H1 (cell line): Measurements from ENCODE around the gene AOPEP. TPM values are rescaled to one million over a fixed set of nuclear protein-coding genes. Genes with fewer than 3 reads are reported as not detected.

ENCODE experiments used
- CTCF ChIA-PET: fragments of 300-600 bp; sonication (Branson Sonifier 250); formaldehyde crosslinking; loops from one replicate; lab custom pipeline; 2021; ENCODE audit not compliant: partially characterized antibody; lab: Charles Lee
- POLR2A ChIA-PET: fragments of 300-600 bp; sonication (Branson Sonifier 250); formaldehyde crosslinking; loops from one replicate; lab custom pipeline; 2021; ENCODE audit warnings: inconsistent platforms; ENCODE audit not compliant: partially characterized antibody; lab: Charles Lee
- DNase-seq, 2 experiments: peaks; one replicate each; pipeline versions ENCODE4 v3.0.0 to v3.0.0-alpha.2; 2010 to 2022; ENCODE audit warnings: low spot score in 2 of 2, low read depth in 1 of 2, mixed read lengths in 1 of 2
- FAIRE-seq: peaks from 2 replicates; lab custom pipeline; 2011; peaks lifted over from hg19 to GRCh38; lab: Jason Lieb, UNC
- H2AFZ ChIP-seq: 2 replicates; pipeline ENCODE4 v1.8.1; 2012; ENCODE audit warnings: low read length, inconsistent platforms
- H2AK5ac ChIP-seq: 2 replicates; pipeline ENCODE4 v1.6.1; 2013; ENCODE audit warnings: low read depth, low read length
- H2BK120ac ChIP-seq: replicated peaks from 2 replicates; pipeline ENCODE3; 2013; ENCODE audit warnings: low read depth, low read length, inconsistent platforms
- H2BK12ac ChIP-seq: 2 replicates; pipeline ENCODE4 v1.6.1; 2013; ENCODE audit warnings: low read depth, low read length
- H2BK15ac ChIP-seq: 2 replicates; pipeline ENCODE4 v1.6.1; 2013; ENCODE audit warnings: low read length
- H2BK20ac ChIP-seq: 2 replicates; pipeline ENCODE4 v1.6.1; 2013; ENCODE audit warnings: low read length
- H2BK5ac ChIP-seq: 2 replicates; pipeline ENCODE4 v1.6.1; 2013; ENCODE audit warnings: low read depth, low read length
- H3K14ac ChIP-seq: 2 replicates; pipeline ENCODE4 v1.6.1; 2013; ENCODE audit warnings: inconsistent platforms; ENCODE audit not compliant: insufficient read length
- H3K18ac ChIP-seq: 2 replicates; pipeline ENCODE4 v1.6.1; 2013; ENCODE audit warnings: low read length; ENCODE audit errors: extremely low read depth
- H3K23ac ChIP-seq: 2 replicates; pipeline ENCODE4 v1.6.1; 2013; ENCODE audit warnings: inconsistent platforms; ENCODE audit not compliant: insufficient read length
- H3K23me2 ChIP-seq: 2 replicates; pipeline ENCODE4 v1.6.1; 2013; ENCODE audit warnings: low read depth, low read length
- H3K27ac ChIP-seq: 2 replicates; pipeline ENCODE4 v1.6.1; 2011; ENCODE audit warnings: low read depth, low read length, inconsistent platforms
- H3K27me3 ChIP-seq, 4 experiments: replicated peaks in 1 of 4; 1 replicate in 1 of 4; 2 replicates in 3 of 4; pipeline versions ENCODE4 v1.6.1 to v1.8.1; 2011 to 2013; ENCODE audit warnings: low read length in 3 of 4, mild to moderate bottlenecking in 3 of 4, inconsistent platforms in 2 of 4, mixed read lengths in 2 of 4, moderate library complexity in 1 of 4; ENCODE audit not compliant: control insufficient read depth in 3 of 4, insufficient read depth in 3 of 4; ENCODE audit errors: extremely low read depth in 1 of 4
- H3K36me3 ChIP-seq, 4 experiments: 2 replicates each; pipeline versions ENCODE4 v1.6.1 to v1.8.1; 2011 to 2013; ENCODE audit warnings: mild to moderate bottlenecking in 4 of 4, low read length in 3 of 4, moderate library complexity in 2 of 4, control low read depth in 1 of 4, inconsistent platforms in 1 of 4; ENCODE audit not compliant: insufficient read depth in 4 of 4, control insufficient read depth in 2 of 4
- H3K4ac ChIP-seq: replicated peaks from 2 replicates; pipeline ENCODE3; 2013; ENCODE audit warnings: low read length, low read depth, mixed read lengths, inconsistent platforms; ENCODE audit not compliant: insufficient read length
- H3K4me1 ChIP-seq, 4 experiments: replicated peaks in 1 of 4; 1 replicate in 1 of 4; 2 replicates in 3 of 4; pipeline versions ENCODE4 v1.6.1 to v1.8.1; 2011 to 2013; ENCODE audit warnings: low read length in 3 of 4, inconsistent platforms in 2 of 4, mixed read lengths in 1 of 4; ENCODE audit not compliant: insufficient read depth in 4 of 4, control insufficient read depth in 3 of 4
- H3K4me2 ChIP-seq, 2 experiments: 2 replicates each; pipeline versions ENCODE4 v1.6.1 to v1.8.1; 2011 to 2013; ENCODE audit warnings: low read depth in 2 of 2, low read length in 2 of 2, control low read depth in 1 of 2, inconsistent platforms in 1 of 2, mild to moderate bottlenecking in 1 of 2; ENCODE audit not compliant: insufficient read depth in 1 of 2
- H3K4me3 ChIP-seq, 4 experiments: fragments of 200-600, 300-600 bp in 1 of 4; sonication (generic), shearing (Covaris generic), sonication (Bioruptor Twin) in 1 of 4; 2 replicates each; pipeline versions ENCODE4 v1.5.1 to v1.8.1; 2011 to 2016; ENCODE audit warnings: low read length in 4 of 4, low read depth in 3 of 4, control low read depth in 2 of 4, inconsistent platforms in 2 of 4, mild to moderate bottlenecking in 2 of 4, mixed read lengths in 1 of 4, moderate library complexity in 1 of 4; ENCODE audit not compliant: insufficient read depth in 2 of 4; ENCODE audit errors: extremely low read depth in 1 of 4
- H3K56ac ChIP-seq: replicated peaks from 2 replicates; pipeline ENCODE3; 2013; ENCODE audit warnings: low read depth, mild to moderate bottlenecking, mixed read lengths, low read length, inconsistent platforms; ENCODE audit not compliant: insufficient read length
- H3K79me1 ChIP-seq: 2 replicates; pipeline ENCODE4 v1.6.1; 2013; ENCODE audit warnings: low read depth, low read length, control low read depth
- H3K79me2 ChIP-seq, 2 experiments: 2 replicates each; pipeline versions ENCODE4 v1.6.1 to v1.8.1; 2012 to 2013; ENCODE audit warnings: low read length in 2 of 2, mild to moderate bottlenecking in 2 of 2, inconsistent platforms in 1 of 2; ENCODE audit not compliant: insufficient read depth in 2 of 2, control insufficient read depth in 1 of 2
- H3K9ac ChIP-seq, 4 experiments: replicated peaks in 1 of 4; 1 replicate in 1 of 4; 2 replicates in 3 of 4; pipeline versions ENCODE4 v1.6.1 to v1.8.1; 2011 to 2013; ENCODE audit warnings: low read depth in 3 of 4, low read length in 3 of 4, control low read depth in 2 of 4, mild to moderate bottlenecking in 2 of 4, moderate library complexity in 2 of 4, inconsistent platforms in 1 of 4; ENCODE audit errors: extremely low read depth in 1 of 4
- H3K9me3 ChIP-seq, 2 experiments: 2 replicates each; pipeline versions ENCODE4 v1.6.1 to v1.8.1; 2012 to 2013; ENCODE audit warnings: mild to moderate bottlenecking in 2 of 2, moderate library complexity in 2 of 2, control low read depth in 1 of 2, inconsistent platforms in 1 of 2, low read depth in 1 of 2, low read length in 1 of 2, mixed read lengths in 1 of 2; ENCODE audit not compliant: insufficient read depth in 2 of 2
- H4K20me1 ChIP-seq, 2 experiments: replicated peaks in 1 of 2; 2 replicates each; pipeline versions ENCODE3 to v1.8.1; 2011 to 2013; ENCODE audit warnings: inconsistent platforms in 2 of 2, low read length in 2 of 2, mild to moderate bottlenecking in 1 of 2; ENCODE audit not compliant: insufficient read depth in 2 of 2, control insufficient read depth in 1 of 2
- H4K5ac ChIP-seq: 2 replicates; pipeline ENCODE4 v1.6.1; 2013; ENCODE audit warnings: low read length, low read depth, mixed read lengths, inconsistent platforms; ENCODE audit not compliant: insufficient read length
- H4K8ac ChIP-seq: 2 replicates; pipeline ENCODE4 v1.8.0; 2013; ENCODE audit warnings: mild to moderate bottlenecking, moderate library complexity, low read length, inconsistent platforms; ENCODE audit not compliant: insufficient read depth; ENCODE audit errors: extremely low read depth
- H4K91ac ChIP-seq: replicated peaks from 2 replicates; pipeline ENCODE3; 2013; ENCODE audit warnings: low read length, mixed read lengths, inconsistent platforms; ENCODE audit not compliant: insufficient read length
- BCL11A ChIP-seq, 2 experiments: IDR thresholded peaks; one replicate each; pipeline ENCODE4 v1.6.1; 2011; ENCODE audit warnings: low read depth in 2 of 2, low read length in 2 of 2, mild to moderate bottlenecking in 2 of 2
- SUZ12 ChIP-seq: fragments of 200-600 bp; sonication (generic); IDR thresholded peaks from 2 replicates; pipeline ENCODE4 v1.6.1; 2012; ENCODE audit warnings: mild to moderate bottlenecking, inconsistent platforms, low read length, moderate library complexity, mixed read lengths
- WGBS, 2 experiments: shearing (Covaris generic) in 1 of 2; methylation state at CpG; one replicate each; pipeline versions ENCODE4 v1.1.6 to v1.1.7; 2013 to 2015; ENCODE audit warnings: low lambda C conversion rate in 2 of 2, mixed read lengths in 2 of 2, inconsistent platforms in 1 of 2, low coverage in 1 of 2, missing lambda C conversion rate in 1 of 2; ENCODE audit not compliant: insufficient replicate concordance in 2 of 2, insufficient coverage in 1 of 2, insufficient read length in 1 of 2; ENCODE audit errors: extremely low coverage in 1 of 2, missing lambda C conversion rate in 1 of 2; 5-methylcytosine and 5-hydroxymethylcytosine counted together
- polyA plus RNA-seq, 7 experiments: library from polyadenylated mRNA; depleted of rRNA in 3 of 7; stranded (reverse) in 5 of 7; unstranded in 2 of 7; fragments of >200 nt in 5 of 7; fragments of 200-250 nt in 2 of 7; gene quantifications; 1 replicate in 5 of 7; 2 replicates in 1 of 7; 4 replicates in 1 of 7; pipeline versions ENCODE4 v1.2.1 to v1.2.3, GENCODE V29; 2011 to 2013; ENCODE audit warnings: missing spikeins in 2 of 7, mixed read lengths in 2 of 7
- total RNA-seq: library from RNA; stranded (reverse); fragmentation: NEBNext Ultra II Directional; extraction: Animal tissue kit (Norgen Biotek cat#: 25700); gene quantifications from 2 replicates; pipeline ENCODE4 v1.2.1, GENCODE V29; 2021

Gene AOPEP
- total and polyA plus RNA-seq, 2 of the 8 experiments (the other 6 are each of a cell fraction or from before 2014, with no cell fraction given): 6.1 to 14.3 TPM

DNA sequence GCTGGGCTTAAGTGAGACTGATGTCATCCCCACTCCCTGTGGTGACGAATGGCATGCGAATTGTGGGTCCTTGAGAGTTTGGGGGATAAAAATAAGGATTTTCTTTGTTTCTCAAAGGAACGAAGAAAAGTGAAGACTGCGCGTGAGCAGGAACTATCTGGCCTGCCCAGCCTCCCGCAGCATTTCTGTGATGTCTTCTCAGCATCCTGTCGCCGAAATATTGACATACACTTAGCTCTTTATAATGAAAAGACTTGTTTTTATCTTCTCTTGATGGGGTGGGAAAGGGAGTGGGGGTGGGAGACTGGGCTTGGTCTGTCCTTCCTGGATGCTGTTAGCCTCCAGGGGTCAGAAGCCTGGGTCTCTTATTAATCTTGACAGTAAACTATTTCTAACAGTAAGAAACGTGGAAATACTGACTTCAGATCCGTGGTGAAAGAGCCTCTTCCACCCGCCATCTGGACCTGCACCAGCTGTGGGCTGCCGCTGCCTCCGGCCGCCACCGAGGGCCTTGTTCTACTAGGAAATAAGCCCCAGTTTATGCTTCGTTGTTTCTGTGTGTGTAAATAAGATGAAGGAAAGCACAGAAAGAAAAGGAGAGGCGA is 351.4 kb downstream of the AOPEP start:
- DNase-seq (no peak), FAIRE-seq (no peak)
- Histone ChIP-seq H3K4me2 (no peak overlapping the region), H2AK5ac (no peak overlapping the region), H3K4ac (no peak overlapping the region), H3K14ac (no peak overlapping the region), H4K20me1 (peaks cover 0 to 2% of the 10 kb centered on the region in 2 experiments), H4K5ac (no peak overlapping the region), H3K56ac (no peak overlapping the region), H3K9me3 (no peaks in the 10 kb centered on the region), H2BK15ac (no peak overlapping the region), H3K4me3 (no peak overlapping the region), H2BK5ac (no peak overlapping the region), H2BK12ac (no peak overlapping the region), H2BK20ac (no peak overlapping the region), H3K4me1 (peaks cover 0 to 9% (median 2%) of the 10 kb centered on the region in 4 experiments; a peak in 3 of 7 replicates), H3K9ac (no peak overlapping the region), H3K23ac (no peak overlapping the region), H4K91ac (no peak overlapping the region), H3K23me2 (no peaks in the 10 kb centered on the region; the same call in 1 of the 2 replicates), H3K36me3 (peaks cover 0 to 3% (median 0%) of the 10 kb centered on the region in 4 experiments; a peak in 1 of 8 replicates), H3K27ac (no peak overlapping the region), H3K79me1 (no peaks in the 10 kb centered on the region; the same call in 1 of the 2 replicates), H3K79me2 (no peaks in the 10 kb centered on the region), H2AFZ (no peak overlapping the region), H3K18ac (no peak overlapping the region), H3K27me3 (no peaks in the 10 kb centered on the region), H4K8ac (no peak overlapping the region), H2BK120ac (no peak overlapping the region)
- no peak for TF ChIP-seq BCL11A (IDR thresholded peaks at IDR 0.05; ENCODE audit: low read depth in 2 of 2, low read length in 2 of 2)
- TF ChIP-seq SUZ12: no peak
- WGBS, 2 experiments: 80% methylated on average over 17 of the region's 17 CpGs; no CpG with 5 or more reads in 1 of the 2 experiments
- ChIA-PET CTCF (interaction anchor here (0.8 to 1.2 kb wide), 4 partner anchors 15 to 295 kb away, joined by 3 to 8 read pairs (median 3); no protein-coding TSS in a partner anchor), POLR2A (no interaction called here)
